ENCODE data around the gene SLC6A6. TPM values are rescaled to one million over a fixed set of nuclear protein-coding genes. Genes with fewer than 3 reads are reported as not detected.

SLC6A6 gene
- polyA plus RNA-seq, 1 of the 3 experiments (the other 2 are of a cell fraction): 19.1 TPM

DNA sequence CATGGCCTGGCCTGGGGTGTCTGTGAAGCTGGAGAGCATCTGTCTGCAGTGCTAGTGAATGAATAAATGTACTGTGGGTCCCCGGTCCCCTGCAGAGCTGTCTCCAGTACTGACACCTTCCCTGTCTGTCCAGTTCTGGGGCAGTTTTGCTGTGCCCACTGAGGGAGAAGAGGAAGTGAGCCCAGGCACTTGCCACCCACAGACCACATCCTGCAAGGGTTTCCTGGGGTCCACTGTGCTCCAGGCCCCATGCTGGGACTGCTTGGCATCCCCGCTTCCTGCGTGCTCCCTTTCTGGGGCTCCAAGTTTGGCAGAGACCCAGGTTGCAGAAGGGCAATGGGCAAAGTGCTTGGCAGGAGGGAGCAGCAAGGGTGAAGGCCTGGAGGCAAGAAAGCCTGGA is 4.9 kb upstream of the SLC6A6 start:
- Histone ChIP-seq H3K4me2 (no peak overlapping the region), H3K9me2 (no peaks in the 10 kb centered on the region), H2AFZ (ENCODE audit: low read depth) (no peak overlapping the region), H3F3A (replicated peaks; ENCODE audit: insufficient read depth) (peaks cover 15% of the 10 kb centered on the region), H3K36me3 (replicated peaks in 1 of 2; ENCODE audit: control insufficient read depth in 1 of 2, insufficient read depth in 2 of 2, low read length in 1 of 2) (no peaks in the 10 kb centered on the region), H3K27me3 (ENCODE audit: insufficient read depth) (no peaks in the 10 kb centered on the region), H3K79me2 (ENCODE audit: insufficient read depth) (no peaks in the 10 kb centered on the region), H3K4me3 (ENCODE audit: low read depth in 2 of 2, low read length in 1 of 2) (no peak overlapping the region), H3K9me3 (no peaks in the 10 kb centered on the region), H3K9ac (no peak overlapping the region), H3K4me1 (ENCODE audit: control insufficient read depth in 1 of 2, insufficient read depth in 2 of 2, low read depth in 1 of 2, low read length in 1 of 2) (peaks cover 0 to 13% of the 10 kb centered on the region in 2 experiments; a peak in 1 of 4 replicates), H4K20me1 (ENCODE audit: insufficient read depth) (no peaks in the 10 kb centered on the region), H3K27ac (ENCODE audit: low read depth in 2 of 2, low read length in 1 of 2) (no peak overlapping the region)
- ChIA-PET CTCF (no interaction called here), POLR2A (no interaction called here)
- WGBS (ENCODE audit: low lambda C conversion rate): 81% methylated on average over 2 of the region's 3 CpGs
- TF ChIP-seq, protein P1, sequence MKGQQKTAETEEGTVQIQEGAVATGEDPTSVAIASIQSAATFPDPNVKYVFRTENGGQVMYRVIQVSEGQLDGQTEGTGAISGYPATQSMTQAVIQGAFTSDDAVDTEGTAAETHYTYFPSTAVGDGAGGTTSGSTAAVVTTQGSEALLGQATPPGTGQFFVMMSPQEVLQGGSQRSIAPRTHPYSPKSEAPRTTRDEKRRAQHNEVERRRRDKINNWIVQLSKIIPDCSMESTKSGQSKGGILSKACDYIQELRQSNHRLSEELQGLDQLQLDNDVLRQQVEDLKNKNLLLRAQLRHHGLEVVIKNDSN (IDR thresholded peaks at IDR 0.05; ENCODE audit: borderline replicate concordance, low read depth): no peak
- TF ChIP-seq YY1 (IDR thresholded peaks at IDR 0.05; ENCODE audit: low read depth): no peak
- no peak for TF ChIP-seq CHD2 (IDR thresholded peaks at IDR 0.05; ENCODE audit: low read length, partially characterized antibody)
- TF ChIP-seq, protein P2, sequence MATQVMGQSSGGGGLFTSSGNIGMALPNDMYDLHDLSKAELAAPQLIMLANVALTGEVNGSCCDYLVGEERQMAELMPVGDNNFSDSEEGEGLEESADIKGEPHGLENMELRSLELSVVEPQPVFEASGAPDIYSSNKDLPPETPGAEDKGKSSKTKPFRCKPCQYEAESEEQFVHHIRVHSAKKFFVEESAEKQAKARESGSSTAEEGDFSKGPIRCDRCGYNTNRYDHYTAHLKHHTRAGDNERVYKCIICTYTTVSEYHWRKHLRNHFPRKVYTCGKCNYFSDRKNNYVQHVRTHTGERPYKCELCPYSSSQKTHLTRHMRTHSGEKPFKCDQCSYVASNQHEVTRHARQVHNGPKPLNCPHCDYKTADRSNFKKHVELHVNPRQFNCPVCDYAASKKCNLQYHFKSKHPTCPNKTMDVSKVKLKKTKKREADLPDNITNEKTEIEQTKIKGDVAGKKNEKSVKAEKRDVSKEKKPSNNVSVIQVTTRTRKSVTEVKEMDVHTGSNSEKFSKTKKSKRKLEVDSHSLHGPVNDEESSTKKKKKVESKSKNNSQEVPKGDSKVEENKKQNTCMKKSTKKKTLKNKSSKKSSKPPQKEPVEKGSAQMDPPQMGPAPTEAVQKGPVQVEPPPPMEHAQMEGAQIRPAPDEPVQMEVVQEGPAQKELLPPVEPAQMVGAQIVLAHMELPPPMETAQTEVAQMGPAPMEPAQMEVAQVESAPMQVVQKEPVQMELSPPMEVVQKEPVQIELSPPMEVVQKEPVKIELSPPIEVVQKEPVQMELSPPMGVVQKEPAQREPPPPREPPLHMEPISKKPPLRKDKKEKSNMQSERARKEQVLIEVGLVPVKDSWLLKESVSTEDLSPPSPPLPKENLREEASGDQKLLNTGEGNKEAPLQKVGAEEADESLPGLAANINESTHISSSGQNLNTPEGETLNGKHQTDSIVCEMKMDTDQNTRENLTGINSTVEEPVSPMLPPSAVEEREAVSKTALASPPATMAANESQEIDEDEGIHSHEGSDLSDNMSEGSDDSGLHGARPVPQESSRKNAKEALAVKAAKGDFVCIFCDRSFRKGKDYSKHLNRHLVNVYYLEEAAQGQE (IDR thresholded peaks at IDR 0.05; ENCODE audit: low read depth, low read length): no peak
- TF ChIP-seq RXRA (IDR thresholded peaks at IDR 0.05; ENCODE audit: borderline replicate concordance, low read depth): no peak
- no peak for TF ChIP-seq GATA2 (CRISPR knock-in tag; IDR thresholded peaks at IDR 0.05)
- TF ChIP-seq EP300 (IDR thresholded peaks at IDR 0.05; ENCODE audit: borderline replicate concordance in 1 of 2, low read depth in 1 of 2, low read length in 1 of 2): no peak
- no peak for DNase-seq

DNA sequence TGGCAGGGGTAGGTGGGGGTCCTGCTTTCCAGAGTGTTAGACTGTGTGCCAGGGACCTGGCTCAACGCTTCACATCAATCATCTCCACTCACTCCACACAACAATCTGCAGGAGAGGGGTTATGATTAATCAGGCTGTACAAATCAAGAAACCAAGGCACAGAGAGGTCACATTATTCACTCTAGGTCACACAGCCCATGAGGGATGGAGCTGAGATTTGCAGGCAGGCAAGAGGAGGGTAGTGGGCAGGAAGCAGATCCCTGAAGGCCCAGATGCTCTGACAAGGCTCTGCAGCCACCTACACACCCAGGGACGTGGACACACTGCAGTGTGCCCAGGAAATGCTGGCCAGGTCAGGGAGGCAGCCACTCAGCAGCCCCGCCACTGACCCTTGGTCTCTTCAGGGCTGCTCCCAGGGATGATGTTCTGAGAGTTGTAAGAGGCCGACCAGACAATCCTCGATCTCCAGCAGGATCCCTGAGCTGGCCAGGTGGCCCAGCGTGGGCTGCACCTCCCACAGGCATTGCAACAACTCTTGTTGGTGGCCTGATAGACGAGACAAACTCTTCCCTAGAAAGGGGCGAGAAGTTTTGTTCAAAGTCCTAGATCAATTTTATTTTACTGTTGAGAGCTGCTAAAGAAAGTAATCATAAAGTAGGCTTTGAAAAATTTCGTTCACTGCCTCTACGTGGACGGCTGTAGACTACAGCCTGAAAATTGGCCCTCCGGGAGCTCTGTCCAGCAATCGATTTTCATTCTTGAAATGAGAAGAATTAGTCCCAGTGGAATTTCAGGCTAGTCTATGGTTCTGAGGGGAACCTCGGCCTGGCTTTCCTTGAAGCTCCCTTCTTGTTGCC is 4.2 kb upstream of the SLC6A6 start:
- Histone ChIP-seq H4K20me1 (ENCODE audit: insufficient read depth) (no peaks in the 10 kb centered on the region), H3K9me3 (no peaks in the 10 kb centered on the region), H3K27ac (ENCODE audit: low read depth in 2 of 2, low read length in 1 of 2) (no peak overlapping the region), H3K9me2 (no peaks in the 10 kb centered on the region), H3F3A (replicated peaks; ENCODE audit: insufficient read depth) (peaks cover 15% of the 10 kb centered on the region), H3K79me2 (ENCODE audit: insufficient read depth) (peaks cover 6% of the 10 kb centered on the region), H3K36me3 (replicated peaks in 1 of 2; ENCODE audit: control insufficient read depth in 1 of 2, insufficient read depth in 2 of 2, low read length in 1 of 2) (no peaks in the 10 kb centered on the region), H3K4me1 (ENCODE audit: control insufficient read depth in 1 of 2, insufficient read depth in 2 of 2, low read depth in 1 of 2, low read length in 1 of 2) (peaks cover 0 to 13% of the 10 kb centered on the region in 2 experiments; a peak in 1 of 4 replicates), H3K4me3 (ENCODE audit: low read depth in 2 of 2, low read length in 1 of 2) (no peak overlapping the region), H3K27me3 (ENCODE audit: insufficient read depth) (no peaks in the 10 kb centered on the region), H2AFZ (ENCODE audit: low read depth) (no peak overlapping the region), H3K9ac (no peak overlapping the region), H3K4me2 (no peak overlapping the region)
- CTCF ChIA-PET: no interaction called here
- TF ChIP-seq, protein P2 (IDR thresholded peaks at IDR 0.05; ENCODE audit: low read depth, low read length): peak; percentile 58; the same call in 1 of the 2 replicates
- TF ChIP-seq POLR2AphosphoS5 (IDR thresholded peaks at IDR 0.05; ENCODE audit: low read depth, low read length): no peak
- TF ChIP-seq TAF1 (IDR thresholded peaks at IDR 0.05; ENCODE audit: borderline replicate concordance, low read depth, low read length): no peak
- TF ChIP-seq YY1 (IDR thresholded peaks at IDR 0.05; ENCODE audit: low read depth): no peak
- POLR2A ChIA-PET: no interaction called here
- DNase-seq: no peak
- WGBS (ENCODE audit: low lambda C conversion rate): 70% methylated on average over 12 of the region's 14 CpGs

All from SK-N-SH (cell line).